Esophagus muscularis mucosa (tissue), 4 donors: ENCODE measurements around the gene C17orf78.

ENCODE experiments used
- CTCF ChIP-seq, 3 experiments: fragments of 200-600 bp in 2 of 3; fragments of 450-650 bp in 1 of 3; sonication (generic) in 2 of 3; IDR thresholded peaks; one replicate each; pipeline ENCODE4 v1.5.1; 2017 to 2019; ENCODE audit warnings: antibody characterized with exemption in 3 of 3, mild to moderate bottlenecking in 2 of 3, moderate library complexity in 1 of 3
- EP300 ChIP-seq: sonication (generic); formaldehyde crosslinking; IDR thresholded peaks from one replicate; pipeline ENCODE4 v1.6.1; 2017; ENCODE audit warnings: antibody characterized with exemption
- POLR2A ChIP-seq: fragments of 450-650 bp; IDR thresholded peaks from one replicate; pipeline ENCODE4 v1.6.1; 2017; ENCODE audit warnings: antibody characterized with exemption, moderate library complexity, mild to moderate bottlenecking, low read depth
- POLR2AphosphoS5 ChIP-seq, 2 donors: sonication (generic); formaldehyde crosslinking; IDR thresholded peaks; one replicate each; pipeline ENCODE4 v1.6.1; 2017; ENCODE audit warnings: antibody characterized with exemption in 2 of 2

GRCh38 chr17:37361543-37361942 lies 14.2 kb upstream of the C17orf78 start:
- no peak for TF ChIP-seq CTCF (IDR thresholded peaks at IDR 0.05)
- TF ChIP-seq POLR2AphosphoS5 (IDR thresholded peaks at IDR 0.05): no peak
- no peak for TF ChIP-seq EP300
- TF ChIP-seq POLR2A: no peak
